ENCODE measurements around the gene FLNB. TPM values are rescaled to one million over a fixed set of nuclear protein-coding genes. Genes with fewer than 3 reads are reported as not detected.

FLNB gene
- total RNA-seq, 2 donors from 2014 or later = 212 to 221 TPM

GRCh38 chr3:58111513-58112184, 103.4 kb downstream of the FLNB start:
- no peaks in the 10 kb centered on the region for H3K27me3 Mint-ChIP-seq (ENCODE audit: insufficient read depth)
- no peaks in the 10 kb centered on the region for H3K27me3 ChIP-seq (ENCODE audit: control insufficient read depth, insufficient read depth, low read length, poor library complexity, severe bottlenecking)
- no peak for DNase-seq
- no peaks in the 10 kb centered on the region for H3K9me3 ChIP-seq (ENCODE audit: control insufficient read depth, low read length)
- TF ChIP-seq CTCF (conservative IDR thresholded peaks at IDR 0.05) = no peak
- H3K36me3 Mint-ChIP-seq (ENCODE audit: low read depth) = peaks cover 90% of the 10 kb centered on the region
- H3K4me3 Mint-ChIP-seq = no peak overlapping the region
- no peak overlapping the region for H3K27ac ChIP-seq (ENCODE audit: low read depth, low read length)
- no peaks in the 10 kb centered on the region for H3K9me3 Mint-ChIP-seq
- no peak overlapping the region for H3K9ac ChIP-seq (ENCODE audit: extremely low read depth, low read length, poor library complexity, severe bottlenecking)
- peaks cover 24% of the 10 kb centered on the region for H3K4me1 Mint-ChIP-seq
- peaks cover 95% of the 10 kb centered on the region for H3K36me3 ChIP-seq (ENCODE audit: control insufficient read depth, insufficient read depth, low read length)
- H3K4me3 ChIP-seq (ENCODE audit: low read length) = no peak overlapping the region
- peak overlapping the region; percentile 81 for H3K27ac Mint-ChIP-seq
- no peaks in the 10 kb centered on the region for H3K4me1 ChIP-seq (ENCODE audit: control insufficient read depth, insufficient read depth, low read length)
- 90 to 94% methylated on average over 4 to 11 of the region's 11 CpGs for WGBS, 2 experiments (ENCODE audit: insufficient coverage in 1 of 2, insufficient read length in 1 of 2)

- Histone ChIP-seq H3K4me3 (ENCODE audit: low read length) (no peak overlapping the region), H3K36me3 (ENCODE audit: control insufficient read depth, insufficient read depth, low read length) (peaks cover 96% of the 10 kb centered on the region), H3K27ac (ENCODE audit: low read depth, low read length) (no peak overlapping the region), H3K27me3 (ENCODE audit: control insufficient read depth, insufficient read depth, low read length, poor library complexity, severe bottlenecking) (no peaks in the 10 kb centered on the region), H3K9ac (ENCODE audit: extremely low read depth, low read length, poor library complexity, severe bottlenecking) (no peak overlapping the region), H3K4me1 (ENCODE audit: control insufficient read depth, insufficient read depth, low read length) (no peaks in the 10 kb centered on the region), H3K9me3 (ENCODE audit: control insufficient read depth, low read length) (no peaks in the 10 kb centered on the region)
- H3K27ac Mint-ChIP-seq = no peak overlapping the region
- H3K9me3 Mint-ChIP-seq = no peaks in the 10 kb centered on the region
- WGBS, 2 experiments (ENCODE audit: insufficient coverage in 1 of 2, insufficient read length in 1 of 2) = 90 to 95% methylated on average over 2 to 6 of the region's 6 CpGs
- H3K4me3 Mint-ChIP-seq = no peak overlapping the region
- H3K27me3 Mint-ChIP-seq (ENCODE audit: insufficient read depth) = no peaks in the 10 kb centered on the region
- no peak for TF ChIP-seq CTCF (conservative IDR thresholded peaks at IDR 0.05)
- DNase-seq = no peak
- peaks cover 24% of the 10 kb centered on the region for H3K4me1 Mint-ChIP-seq
- H3K36me3 Mint-ChIP-seq (ENCODE audit: low read depth) = peaks cover 90% of the 10 kb centered on the region
Observed at GRCh38 chr3:58112185-58112535, 103.9 kb downstream of the FLNB start.

GRCh38 chr3:58115175-58115574, 107.0 kb downstream of the FLNB start:
- peaks cover 96% of the 10 kb centered on the region for H3K36me3 ChIP-seq (ENCODE audit: control insufficient read depth, insufficient read depth, low read length)
- Mint-ChIP-seq H3K27ac (peak overlapping the region; percentile 12), H3K9me3 (no peaks in the 10 kb centered on the region), H3K4me1 (peaks cover 11% of the 10 kb centered on the region), H3K36me3 (ENCODE audit: low read depth) (peaks cover 88% of the 10 kb centered on the region), H3K27me3 (ENCODE audit: insufficient read depth) (no peaks in the 10 kb centered on the region), H3K4me3 (no peak overlapping the region)
- H3K4me1 ChIP-seq (ENCODE audit: control insufficient read depth, insufficient read depth, low read length) = no peaks in the 10 kb centered on the region
- H3K27ac ChIP-seq (ENCODE audit: low read depth, low read length) = no peak overlapping the region
- no peaks in the 10 kb centered on the region for H3K9me3 ChIP-seq (ENCODE audit: control insufficient read depth, low read length)
- no peak overlapping the region for H3K9ac ChIP-seq (ENCODE audit: extremely low read depth, low read length, poor library complexity, severe bottlenecking)
- H3K27me3 ChIP-seq (ENCODE audit: control insufficient read depth, insufficient read depth, low read length, poor library complexity, severe bottlenecking) = no peaks in the 10 kb centered on the region
- no peak for DNase-seq
- WGBS, 2 experiments (ENCODE audit: insufficient coverage in 1 of 2, insufficient read length in 1 of 2) = 94 to 100% methylated on average over 4 to 6 of the region's 6 CpGs
- TF ChIP-seq CTCF (conservative IDR thresholded peaks at IDR 0.05) = no peak
- H3K4me3 ChIP-seq (ENCODE audit: low read length) = no peak overlapping the region
